CD4-positive, alpha-beta T cell treated with Interleukin-4 for 4 hours (primary cell): ENCODE measurements around the gene PCSK9.

Source experiments
- DNase-seq: peaks from one replicate; pipeline ENCODE4 v3.0.0-alpha.2; 2020

Gene PCSK9

GRCh38 chr1:55044617-55045397 is 5.5 kb downstream of the PCSK9 start:
- DNase-seq: no peak

- DNase-seq: no peak
These were observed 6.1 kb downstream of the PCSK9 start for GRCh38 chr1:55045430-55045829.

GRCh38 chr1:55046871-55047270 is 7.5 kb downstream of the PCSK9 start:
- DNase-seq: no peak

GRCh38 chr1:55047611-55048010 is 8.3 kb downstream of the PCSK9 start:
- no peak for DNase-seq

GRCh38 chr1:55048453-55049270 is 9.3 kb downstream of the PCSK9 start:
- DNase-seq: no peak

- no peak for DNase-seq
These were observed 10.0 kb downstream of the PCSK9 start for GRCh38 chr1:55049271-55049913.

GRCh38 chr1:55049914-55050278 is 10.5 kb downstream of the PCSK9 start:
- no peak for DNase-seq

GRCh38 chr1:55050283-55050682 is 10.9 kb downstream of the PCSK9 start:
- DNase-seq: no peak

- DNase-seq: no peak
These were observed 11.8 kb downstream of the PCSK9 start for GRCh38 chr1:55051169-55051568.

- no peak for DNase-seq
These were observed 12.3 kb downstream of the PCSK9 start for GRCh38 chr1:55051621-55052020.

- DNase-seq: no peak
These were observed 13.1 kb downstream of the PCSK9 start for GRCh38 chr1:55052221-55053142.

- DNase-seq: no peak
These were observed 14.1 kb downstream of the PCSK9 start for GRCh38 chr1:55053265-55053954.

- DNase-seq: no peak
These were observed 15.0 kb downstream of the PCSK9 start for GRCh38 chr1:55054396-55054795.

- DNase-seq: no peak
These were observed 15.9 kb downstream of the PCSK9 start for GRCh38 chr1:55055084-55055882.

GRCh38 chr1:55055951-55056631 is 16.7 kb downstream of the PCSK9 start:
- no peak for DNase-seq

- DNase-seq: no peak
These were observed 17.3 kb downstream of the PCSK9 start for GRCh38 chr1:55056632-55056992.

GRCh38 chr1:55057270-55057955 is 18.1 kb downstream of the PCSK9 start:
- DNase-seq: no peak

GRCh38 chr1:55057956-55058298 is 18.6 kb downstream of the PCSK9 start:
- DNase-seq: no peak

- no peak for DNase-seq
These were observed 20.2 kb downstream of the PCSK9 start for GRCh38 chr1:55059302-55060132.
